ENCODE measurements around the gene JMJD1C. TPM values are rescaled to one million over a fixed set of nuclear protein-coding genes. Genes with fewer than 3 reads are reported as not detected.
"Not testable (repeated sequence)": the region's sequence is repeated elsewhere in the genome, so short reads cannot be mapped to it uniquely, and the experiment has no call there.

JMJD1C gene
- total and polyA plus RNA-seq, 3 donors from 2014 or later, result 29.7 to 111 (median 94.6) TPM

GRCh38 chr10:63504145-63504881, 38.5 kb upstream of the JMJD1C start:
- H3K4me1 ChIP-seq, result peaks cover 5% of the 10 kb centered on the region
- DNase-seq, result no peak
- no peaks in the 10 kb centered on the region for H3K36me3 ChIP-seq (ENCODE audit: low read depth, missing control alignments)
- intact Hi-C loops (cut with DNase I; ENCODE audit: low total_unique reads), result no loop called here
- no peak overlapping the region for H3K4me3 ChIP-seq
- 74 to 79% methylated on average over 3 of the region's 3 CpGs for whole genome bisulfite sequencing, 2 donors
- H3K9me3 ChIP-seq, result no peaks in the 10 kb centered on the region
- TF ChIP-seq POLR2A (IDR thresholded peaks at IDR 0.05), result no peak
- TF ChIP-seq CTCF (IDR thresholded peaks at IDR 0.05), result no peak
- H3K27ac ChIP-seq, result no peak overlapping the region
- H3K27me3 ChIP-seq, result no peaks in the 10 kb centered on the region

GRCh38 chr10:63503395-63503794, 37.6 kb upstream of the JMJD1C start:
- Histone ChIP-seq H3K27ac (no peak overlapping the region), H3K4me3 (no peak overlapping the region), H3K27me3 (no peaks in the 10 kb centered on the region), H3K36me3 (ENCODE audit: low read depth, missing control alignments) (no peaks in the 10 kb centered on the region), H3K9me3 (no peaks in the 10 kb centered on the region), H3K4me1 (peaks cover 5% of the 10 kb centered on the region)
- intact Hi-C loops (cut with DNase I; ENCODE audit: low total_unique reads), result no loop called here
- 67 to 73% methylated on average over 4 of the region's 4 CpGs for WGBS, 2 donors
- TF ChIP-seq CTCF (IDR thresholded peaks at IDR 0.05) (no peak), POLR2A (IDR thresholded peaks at IDR 0.05) (no peak)
- DNase-seq, result no peak

GRCh38 chr10:63502832-63503231, 37.1 kb upstream of the JMJD1C start:
- H3K27ac ChIP-seq, result no peak overlapping the region
- H3K4me1 ChIP-seq, result peaks cover 5% of the 10 kb centered on the region
- H3K9me3 ChIP-seq, result no peaks in the 10 kb centered on the region
- intact Hi-C loops (cut with DNase I; ENCODE audit: low total_unique reads), result no loop called here
- 78 to 86% methylated on average over 1 of the region's 1 CpG for WGBS, 2 donors
- no peaks in the 10 kb centered on the region for H3K27me3 ChIP-seq
- H3K36me3 ChIP-seq (ENCODE audit: low read depth, missing control alignments), result no peaks in the 10 kb centered on the region
- TF ChIP-seq CTCF (IDR thresholded peaks at IDR 0.05) (no peak), POLR2A (IDR thresholded peaks at IDR 0.05) (no peak)
- H3K4me3 ChIP-seq, result no peak overlapping the region
- DNase-seq, result no peak

- no peak overlapping the region for H3K27ac ChIP-seq
- H3K9me3 ChIP-seq, result no peaks in the 10 kb centered on the region
- no peaks in the 10 kb centered on the region for H3K27me3 ChIP-seq
- no peaks in the 10 kb centered on the region for H3K36me3 ChIP-seq (ENCODE audit: low read depth, missing control alignments)
- WGBS, 2 donors, result 92 to 97% methylated on average over 1 of the region's 1 CpG
- H3K4me3 ChIP-seq, result no peak overlapping the region
- TF ChIP-seq CTCF (IDR thresholded peaks at IDR 0.05) (no peak), POLR2A (IDR thresholded peaks at IDR 0.05) (no peak)
- peaks cover 5% of the 10 kb centered on the region for H3K4me1 ChIP-seq
- no peak for DNase-seq
- intact Hi-C loops (cut with DNase I; ENCODE audit: low total_unique reads), result no loop called here
These were observed 36.2 kb upstream of the JMJD1C start for GRCh38 chr10:63501954-63502353.

GRCh38 chr10:63500551-63500950, 34.8 kb upstream of the JMJD1C start:
- DNase-seq; H3K4me3 ChIP-seq; intact Hi-C loops (cut with DNase I; ENCODE audit: low total_unique reads); H3K9me3 ChIP-seq; H3K36me3 ChIP-seq (ENCODE audit: low read depth, missing control alignments); H3K27me3 ChIP-seq; H3K27ac ChIP-seq; H3K4me1 ChIP-seq: not testable (repeated sequence)
- WGBS, 2 donors, result 91% methylated on average over 5 of the region's 5 CpGs
